Hindlimb muscle (tissue), 1 donor: ENCODE data around the gene GIGYF2. TPM values are rescaled to one million over a fixed set of nuclear protein-coding genes. Genes with fewer than 3 reads are reported as not detected.
A peak's percentile ranks its signal among the peaks of the same experiment; 100 is the strongest.

Experiments
- DNase-seq: peaks from one replicate; pipeline ENCODE4 v3.0.0-alpha.2; 2013
- polyA plus RNA-seq: library from polyadenylated mRNA; unstranded; fragments of 120-200 nt; gene quantifications from one replicate; pipeline ENCODE4 v1.2.1, GENCODE V29; 2013; ENCODE audit not compliant: insufficient read length

GIGYF2 gene
- polyA plus RNA-seq, 1 donor = 41.3 TPM

- DNase-seq = no peak
Measured at GRCh38 chr2:232750135-232750671, 53.1 kb downstream of the GIGYF2 start.

DNA sequence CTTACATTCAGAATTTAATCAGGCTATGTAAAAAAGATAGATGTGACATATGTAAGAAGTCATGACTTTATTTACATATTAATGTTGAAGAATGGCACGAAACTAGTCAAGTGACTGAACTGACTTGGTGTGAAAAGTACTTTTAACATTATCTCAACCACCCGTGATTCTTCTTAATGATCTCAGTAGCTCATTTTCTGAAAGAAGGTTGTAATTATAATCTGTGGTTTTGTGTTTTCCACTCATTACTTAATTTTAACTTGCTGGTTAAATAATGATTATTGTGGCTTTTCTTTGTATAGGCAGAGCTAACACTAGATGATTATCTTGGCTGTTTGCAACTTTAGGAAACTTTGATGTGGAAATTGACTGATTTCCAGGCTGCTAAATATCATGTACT is 60.8 kb downstream of the GIGYF2 start:
- no peak for DNase-seq

DNA sequence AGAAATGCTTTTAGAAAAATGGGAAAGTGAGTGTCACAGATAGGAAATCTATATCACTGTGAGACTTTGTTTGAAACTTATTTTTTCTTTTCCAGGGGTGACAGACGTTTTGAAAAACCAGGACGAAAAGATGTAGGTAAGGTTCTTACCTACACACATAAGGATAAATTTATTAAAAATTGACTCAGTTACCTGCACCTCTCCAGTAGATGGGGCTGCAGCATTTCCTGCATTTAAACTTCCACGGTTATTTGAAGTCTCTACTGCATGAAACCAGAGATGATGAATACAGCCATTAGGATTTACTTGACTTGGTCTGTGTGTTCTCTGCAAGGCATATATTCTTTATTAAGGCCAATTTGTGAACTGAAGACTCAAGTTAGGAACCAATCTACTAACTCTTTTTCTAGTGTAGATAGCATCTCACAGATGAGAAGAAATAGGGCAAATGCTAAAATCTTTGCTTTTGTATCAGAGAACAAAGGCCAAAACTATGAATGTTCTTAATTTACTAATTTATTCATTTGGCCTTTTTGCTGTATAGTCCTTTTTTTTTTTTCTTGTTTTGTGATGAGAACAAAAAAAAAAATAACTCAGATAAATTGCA is 64.3 kb downstream of the GIGYF2 start:
- DNase-seq = no peak

- DNase-seq = no peak
Measured at GRCh38 chr2:232767866-232768265, 70.7 kb downstream of the GIGYF2 start.

DNA sequence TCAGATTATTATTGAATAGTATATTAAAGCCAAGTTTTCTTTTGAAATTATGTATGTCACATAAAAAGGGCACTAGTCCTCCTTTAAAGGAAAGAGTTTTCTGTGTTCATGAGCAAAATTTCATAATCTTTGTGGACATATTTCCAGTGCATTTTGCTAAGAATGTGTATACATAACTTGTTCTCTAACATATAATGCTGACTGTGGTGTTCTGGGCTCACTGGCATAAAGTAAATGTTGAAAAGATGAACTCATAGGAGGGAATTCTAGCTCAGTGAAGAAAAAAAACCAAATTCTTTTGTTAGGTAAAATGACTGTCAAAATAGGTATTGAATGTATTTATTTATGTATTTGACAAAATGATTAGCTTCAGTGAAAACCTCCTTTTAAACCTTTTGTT is 73.1 kb downstream of the GIGYF2 start:
- DNase-seq = no peak

DNA sequence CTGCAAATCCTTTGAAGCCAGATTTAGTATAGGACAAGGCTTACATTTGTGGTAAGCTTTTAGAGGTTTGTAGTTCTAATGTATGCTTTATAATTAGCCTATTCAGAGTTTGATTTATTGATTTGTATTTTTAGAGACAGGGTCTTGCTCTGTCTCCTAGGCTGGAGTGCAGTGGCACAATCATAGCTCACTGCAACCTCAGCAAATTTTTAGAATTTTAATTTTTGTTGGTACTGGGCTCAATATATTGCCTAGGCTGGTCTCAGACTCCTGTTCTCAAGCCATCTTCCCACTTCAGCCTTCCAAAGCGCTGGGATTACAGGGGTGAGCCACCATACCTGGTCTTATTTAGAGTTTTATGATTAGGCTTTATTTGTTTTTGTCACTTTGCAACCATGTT is 74.7 kb downstream of the GIGYF2 start:
- no peak for DNase-seq

DNA sequence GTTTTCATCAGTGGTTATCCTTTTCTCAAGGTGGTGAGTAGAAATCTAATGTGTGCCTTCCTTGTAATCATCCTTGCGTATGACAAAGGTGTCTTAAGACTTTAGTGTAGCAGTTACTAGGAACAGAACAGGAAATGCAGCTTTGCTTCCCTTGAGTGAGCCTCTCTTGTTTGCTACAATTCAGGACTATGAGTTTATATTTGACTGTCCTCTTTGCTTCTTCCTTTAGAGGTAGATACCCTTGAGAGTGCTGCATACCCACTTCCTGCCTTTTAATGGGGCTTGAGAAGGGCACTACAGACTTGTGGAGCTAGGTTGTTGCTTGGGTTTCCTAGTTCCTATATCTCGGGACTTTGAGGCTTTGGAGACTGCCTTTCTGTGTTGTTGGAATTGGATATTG is 75.4 kb downstream of the GIGYF2 start:
- DNase-seq = no peak

DNA sequence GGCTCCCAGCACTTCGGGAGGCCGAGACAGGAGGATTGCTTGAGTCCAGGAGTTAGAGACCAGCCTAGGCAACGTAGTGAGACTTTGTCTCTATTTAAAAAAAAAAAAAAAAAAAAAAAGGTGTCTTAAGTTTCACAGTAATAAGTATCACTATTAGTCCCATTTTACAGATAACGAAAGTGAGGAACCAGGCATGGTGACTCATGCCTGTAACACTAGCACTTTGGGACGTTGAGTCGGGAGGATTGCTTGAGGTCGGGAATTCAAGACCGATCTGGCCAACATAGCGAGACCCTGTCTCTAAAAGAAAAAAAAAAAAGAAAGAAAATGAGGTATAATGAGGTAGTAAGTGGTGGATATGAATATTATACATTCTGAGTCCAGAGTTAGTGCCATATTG is 76.7 kb downstream of the GIGYF2 start:
- DNase-seq = no peak

- DNase-seq = no peak
Measured at GRCh38 chr2:232776435-232776834, 79.3 kb downstream of the GIGYF2 start, which contains the start of gene KCNJ13. TSS of gene KCNJ13 (minus strand) at chr2:232776565. CDS start at chr2:232771362, 5,203 bp downstream.

DNA sequence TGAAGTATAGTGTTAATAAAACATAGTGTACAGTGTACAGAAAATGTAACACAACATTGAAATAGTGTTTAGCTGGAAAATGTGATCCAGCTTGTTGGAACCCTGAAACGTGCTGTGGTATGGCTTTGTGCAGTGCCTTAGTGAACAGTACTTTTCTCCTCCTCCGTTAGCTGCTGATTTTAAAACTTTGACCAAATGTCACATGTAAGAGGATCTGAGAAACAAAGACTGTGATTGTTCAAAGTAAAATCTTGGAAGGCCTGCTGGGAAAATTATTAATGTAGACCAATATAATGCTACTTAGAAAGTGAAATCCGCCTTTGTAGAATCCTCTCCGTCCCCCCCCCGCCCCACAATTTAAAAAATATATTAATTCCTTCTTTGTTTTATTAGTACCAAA is 80.1 kb downstream of the GIGYF2 start:
- no peak for DNase-seq

DNA sequence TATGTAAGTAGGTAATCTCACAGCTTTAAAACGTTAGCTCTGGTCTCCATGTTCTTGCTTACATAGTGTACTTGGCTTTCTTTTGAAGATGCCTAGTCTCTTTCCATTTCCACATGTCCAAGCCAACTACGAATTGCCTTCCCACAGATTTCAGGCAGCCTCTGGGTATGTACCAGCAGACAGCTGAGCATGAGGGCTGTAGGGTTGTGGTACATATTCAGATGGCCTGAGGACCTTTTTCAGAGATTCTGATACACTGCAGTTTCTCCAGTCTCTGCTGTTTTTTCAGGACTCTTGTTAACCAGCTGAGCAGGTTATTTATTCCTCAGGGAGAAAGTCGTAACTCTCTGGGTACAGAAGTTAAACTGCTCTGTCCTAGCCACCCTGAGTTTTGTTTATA is 82.3 kb downstream of the GIGYF2 start:
- DNase-seq = no peak

DNA sequence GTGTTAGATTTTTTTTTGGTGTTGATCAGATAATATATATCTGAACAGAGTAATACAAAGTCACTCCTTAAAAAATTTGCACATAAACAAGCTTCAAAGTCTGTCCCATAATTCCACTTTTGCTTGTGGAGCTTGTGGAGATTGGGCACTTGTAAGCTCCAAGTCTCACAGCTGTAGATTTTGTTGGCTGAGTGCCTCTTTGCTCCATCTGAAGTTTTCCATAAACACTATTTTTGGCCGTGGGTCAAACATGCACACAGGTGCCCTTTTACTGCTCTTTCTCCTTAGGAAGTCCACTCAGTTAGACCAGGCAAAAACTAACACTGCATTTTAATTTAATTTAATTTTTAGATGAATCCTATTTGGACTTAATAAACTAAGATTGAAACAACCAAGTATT is 82.8 kb downstream of the GIGYF2 start:
- DNase-seq = peak; percentile 25

GRCh38 chr2:232781765-232782164 is 84.6 kb downstream of the GIGYF2 start:
- DNase-seq = no peak

DNA sequence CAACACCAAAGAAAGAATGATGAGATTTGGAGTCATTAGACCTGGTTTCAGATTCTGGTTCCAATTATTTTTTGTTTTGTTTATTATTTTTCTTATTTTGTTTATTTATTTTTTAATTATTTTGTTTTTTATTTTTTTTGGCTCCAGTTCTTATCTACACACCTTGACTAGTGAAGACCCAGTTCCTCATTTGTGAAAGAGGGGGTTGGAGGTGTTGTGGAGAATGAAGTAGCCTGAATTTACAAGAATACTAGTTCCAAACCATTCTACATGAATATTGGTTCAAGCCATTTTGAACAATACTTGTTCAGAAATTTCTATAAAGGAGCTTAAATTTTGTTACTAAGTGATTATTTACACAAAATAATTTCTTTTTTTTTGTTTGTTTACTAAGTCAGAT is 86.1 kb downstream of the GIGYF2 start:
- DNase-seq = no peak

- DNase-seq = no peak
Measured at GRCh38 chr2:232787806-232788205, 90.7 kb downstream of the GIGYF2 start.

GRCh38 chr2:232789082-232789481 is 92.0 kb downstream of the GIGYF2 start:
- no peak for DNase-seq

- no peak for DNase-seq
Measured at GRCh38 chr2:232791518-232791917, 94.4 kb downstream of the GIGYF2 start.

DNA sequence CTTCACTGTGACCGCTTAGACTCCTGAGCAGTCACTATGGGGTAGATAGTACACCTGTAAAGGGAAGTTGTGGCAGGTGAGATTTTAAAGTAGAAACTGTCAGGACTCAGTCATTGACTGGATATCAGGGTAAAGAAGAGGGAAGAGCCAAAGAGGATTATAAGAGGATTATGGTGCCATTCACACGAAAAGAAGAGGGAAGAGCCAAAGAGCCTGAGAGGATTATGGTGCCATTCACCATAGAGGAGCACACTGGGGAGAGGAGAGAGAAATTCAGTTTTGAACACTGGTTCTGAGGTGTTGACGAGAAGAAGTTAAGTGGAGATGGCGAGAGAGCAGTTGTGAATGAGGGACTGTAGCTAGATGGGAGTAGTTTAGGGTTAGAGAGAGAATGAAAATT is 96.1 kb downstream of the GIGYF2 start:
- DNase-seq = no peak

DNA sequence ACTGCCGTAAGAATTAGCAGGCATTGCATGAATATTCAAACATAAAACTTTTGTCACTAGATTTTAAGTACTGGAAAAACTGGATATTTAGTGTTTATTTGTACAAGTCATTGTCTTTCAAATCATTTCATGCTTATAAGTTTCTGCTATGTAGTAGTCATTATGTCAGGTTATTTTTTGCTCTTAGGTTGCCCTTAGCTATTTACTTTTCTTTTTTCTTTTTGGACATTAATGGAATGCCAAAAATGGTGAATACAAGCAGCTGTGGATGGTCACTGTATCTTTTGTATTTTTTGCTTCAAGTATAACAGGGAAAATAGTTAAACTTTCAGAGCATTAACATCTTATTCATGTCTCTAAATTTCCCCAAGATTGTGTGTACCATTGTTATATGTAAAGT is 97.8 kb downstream of the GIGYF2 start:
- no peak for DNase-seq

DNA sequence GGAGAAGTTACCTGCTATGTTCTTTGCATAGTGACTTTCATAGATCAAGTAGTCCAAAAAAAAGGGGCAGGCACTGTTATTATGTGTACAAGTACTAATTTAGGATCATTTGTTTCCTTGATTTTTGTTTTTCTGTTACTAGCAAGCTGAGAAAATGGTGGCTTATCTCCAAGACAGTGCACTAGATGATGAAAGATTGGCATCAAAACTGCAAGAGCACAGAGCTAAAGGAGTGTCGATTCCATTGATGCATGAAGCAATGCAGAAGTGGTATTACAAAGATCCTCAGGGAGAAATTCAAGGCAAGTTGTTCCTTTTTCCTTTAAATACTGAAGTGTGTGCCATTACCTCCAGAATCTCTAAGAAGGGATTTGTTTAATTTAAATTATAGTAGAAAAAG is 98.8 kb downstream of the GIGYF2 start:
- DNase-seq = no peak

DNA sequence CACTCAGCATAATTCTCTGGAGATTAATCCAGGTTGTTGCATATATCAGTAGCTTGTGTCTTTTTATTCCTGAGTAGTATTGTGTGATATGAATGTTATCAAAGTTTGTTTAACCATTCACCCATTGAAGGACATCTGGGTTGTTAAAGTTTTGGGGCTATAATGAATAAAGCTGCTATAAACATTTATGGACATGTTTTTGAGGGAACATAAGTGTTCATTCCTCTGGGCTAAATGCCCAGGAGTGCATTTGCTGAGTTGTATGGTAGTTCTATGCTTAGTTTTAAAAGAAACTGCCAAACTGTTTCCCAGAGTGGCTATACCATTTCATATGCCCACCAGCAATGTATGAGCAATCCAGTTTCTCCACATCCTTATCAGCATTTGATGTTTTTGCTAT is 101.1 kb downstream of the GIGYF2 start:
- no peak for DNase-seq

DNA sequence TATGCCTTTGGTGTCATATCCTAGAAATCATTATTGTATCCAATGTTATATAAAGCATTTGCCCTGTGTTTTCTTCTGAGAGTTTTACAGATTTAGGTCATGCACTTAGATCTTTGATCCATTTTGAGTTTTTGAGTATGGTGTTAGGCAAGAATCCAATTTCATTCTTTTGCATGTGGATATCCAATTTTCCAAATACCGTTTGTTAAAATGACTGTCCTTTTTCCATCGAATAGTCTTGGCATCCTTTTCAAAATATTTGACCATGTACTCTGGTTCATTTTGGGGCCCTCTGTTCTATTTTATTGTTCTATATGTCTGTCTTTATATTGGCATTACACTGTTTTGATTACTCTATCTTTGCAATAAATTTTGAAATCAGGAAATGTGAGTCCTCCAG is 103.0 kb downstream of the GIGYF2 start:
- DNase-seq = no peak

DNA sequence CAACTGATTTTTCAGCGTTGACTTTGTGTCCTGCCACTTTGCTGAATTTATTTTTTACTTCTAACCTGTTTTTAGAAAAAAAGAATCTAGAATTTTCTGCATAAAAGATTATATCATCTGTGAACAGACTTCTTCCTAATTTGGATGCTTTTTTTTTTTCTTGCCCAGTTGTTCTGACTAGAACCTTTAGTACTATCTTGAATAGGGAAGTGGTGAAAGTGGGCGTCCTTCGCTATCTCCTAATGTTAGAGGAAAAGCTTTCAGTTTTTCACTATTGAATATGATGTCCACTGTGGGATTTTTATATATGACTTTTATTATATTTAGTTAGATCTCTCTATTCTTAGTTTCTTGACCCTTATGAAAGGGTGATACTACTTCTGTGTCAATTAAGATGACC is 105.0 kb downstream of the GIGYF2 start:
- no peak for DNase-seq

GRCh38 chr2:232809349-232810124 is 112.4 kb downstream of the GIGYF2 start:
- no peak for DNase-seq
